Smooth muscle cell (in vitro differentiated cells): Measurements from ENCODE around the gene VDR. TPM values are rescaled to one million over a fixed set of nuclear protein-coding genes. Genes with fewer than 3 reads are reported as not detected.

Experiments
- DNase-seq: peaks from one replicate; lab custom pipeline; 2025; ENCODE audit not compliant: unreplicated experiment; lab: John Stamatoyannopoulos, UW
- H2AFZ ChIP-seq: fragments of 200-600 bp; sonication (generic); 2 replicates; pipeline ENCODE4 v1.6.0; 2016; ENCODE audit warnings: antibody characterized with exemption, low read depth, mild to moderate bottlenecking
- H3F3A ChIP-seq: fragments of 200-600 bp; sonication (generic); 2 replicates; pipeline ENCODE4 v1.6.0; 2017; ENCODE audit warnings: antibody characterized with exemption, low read depth
- H3K27ac ChIP-seq: fragments of 200-600 bp; sonication (generic); 2 replicates; pipeline ENCODE4 v1.5.1; 2016; ENCODE audit warnings: low read depth, mild to moderate bottlenecking
- H3K27me3 ChIP-seq: fragments of 200-600 bp; sonication (generic); 2 replicates; pipeline ENCODE4 v1.6.1; 2016; ENCODE audit warnings: low read depth, mild to moderate bottlenecking
- H3K36me3 ChIP-seq: fragments of 200-600 bp; sonication (generic); 2 replicates; pipeline ENCODE4 v1.5.1; 2016; ENCODE audit warnings: low read depth
- H3K4me1 ChIP-seq: fragments of 200-600 bp; sonication (generic); 2 replicates; pipeline ENCODE4 v1.5.1; 2016; ENCODE audit warnings: low read depth
- H3K4me2 ChIP-seq: fragments of 200-600 bp; sonication (generic); 2 replicates; pipeline ENCODE4 v1.6.0; 2016; ENCODE audit warnings: mild to moderate bottlenecking
- H3K4me3 ChIP-seq: fragments of 200-600 bp; sonication (generic); 2 replicates; pipeline ENCODE4 v1.5.1; 2016; ENCODE audit warnings: mild to moderate bottlenecking
- H3K79me2 ChIP-seq: fragments of 200-600 bp; sonication (generic); 2 replicates; pipeline ENCODE4 v1.6.0; 2016; ENCODE audit warnings: low read depth, mild to moderate bottlenecking
- H3K9ac ChIP-seq: fragments of 200-600 bp; sonication (generic); 2 replicates; pipeline ENCODE4 v1.6.0; 2016; ENCODE audit warnings: low read depth
- H3K9me3 ChIP-seq: fragments of 200-600 bp; sonication (generic); replicated peaks from 2 replicates; pipeline ENCODE4 v1.5.1; 2016; ENCODE audit warnings: low read depth
- H4K20me1 ChIP-seq: fragments of 200-600 bp; sonication (generic); 2 replicates; pipeline ENCODE4 v1.6.0; 2016; ENCODE audit warnings: low read depth
- CTCF ChIP-seq: fragments of 200-600 bp; sonication (generic); IDR thresholded peaks from 2 replicates; pipeline ENCODE4 v1.5.1; 2017; ENCODE audit warnings: borderline replicate concordance, mild to moderate bottlenecking, antibody characterized with exemption; ENCODE audit not compliant: insufficient read depth, poor library complexity, severe bottlenecking
- WGBS: methylation state at CpG from one replicate; pipeline ENCODE4 v1.1.7; 2016; ENCODE audit warnings: low lambda C conversion rate; 5-methylcytosine and 5-hydroxymethylcytosine counted together
- polyA plus RNA-seq: library from polyadenylated mRNA; unstranded; fragments of >200 nt; fragmentation: Nextera tagmentation; extraction: Ambion mirVana; gene quantifications from 2 replicates; pipeline ENCODE4 v1.2.1, GENCODE V29; 2016
- total RNA-seq: library from RNA; depleted of rRNA; stranded (reverse); fragments of >200 nt; gene quantifications from 2 replicates; pipeline ENCODE4 v1.2.3, GENCODE V29; 2014

The VDR gene
- total and polyA plus RNA-seq, 2 experiments from 2014 or later: 8.0 to 16.5 TPM

- no peak overlapping the region for H3K27ac ChIP-seq
- no peaks in the 10 kb centered on the region for H3K36me3 ChIP-seq
- no peaks in the 10 kb centered on the region for H3K79me2 ChIP-seq
- no peaks in the 10 kb centered on the region for H4K20me1 ChIP-seq
- no peak overlapping the region for H3K4me2 ChIP-seq
- peaks cover 12% of the 10 kb centered on the region for H3K4me1 ChIP-seq
- no peak overlapping the region for H2AFZ ChIP-seq
- H3K9me3 ChIP-seq: no peaks in the 10 kb centered on the region
- no peak for DNase-seq
- WGBS: 96% methylated on average over 1 of the region's 1 CpG
- no peak overlapping the region for H3K4me3 ChIP-seq
- TF ChIP-seq CTCF: no peak
- H3K27me3 ChIP-seq: no peaks in the 10 kb centered on the region
- H3K9ac ChIP-seq: no peak overlapping the region
- peaks cover 7% of the 10 kb centered on the region for H3F3A ChIP-seq
These were observed 64.2 kb downstream of the VDR start for GRCh38 chr12:47840571-47840970.

- H3K27me3 ChIP-seq: no peaks in the 10 kb centered on the region
- H3K9ac ChIP-seq: no peak overlapping the region
- no peak for DNase-seq
- WGBS: 86% methylated on average over 8 of the region's 8 CpGs
- H3K9me3 ChIP-seq: no peaks in the 10 kb centered on the region
- H3K4me2 ChIP-seq: no peak overlapping the region
- H3K36me3 ChIP-seq: no peaks in the 10 kb centered on the region
- no peak overlapping the region for H2AFZ ChIP-seq
- no peak for TF ChIP-seq CTCF
- no peaks in the 10 kb centered on the region for H3K79me2 ChIP-seq
- H3K4me3 ChIP-seq: no peak overlapping the region
- peaks cover 7% of the 10 kb centered on the region for H3F3A ChIP-seq
- H3K4me1 ChIP-seq: peaks cover 15% of the 10 kb centered on the region
- no peak overlapping the region for H3K27ac ChIP-seq
- no peaks in the 10 kb centered on the region for H4K20me1 ChIP-seq
These were observed 65.4 kb downstream of the VDR start for GRCh38 chr12:47839214-47839876.

DNA sequence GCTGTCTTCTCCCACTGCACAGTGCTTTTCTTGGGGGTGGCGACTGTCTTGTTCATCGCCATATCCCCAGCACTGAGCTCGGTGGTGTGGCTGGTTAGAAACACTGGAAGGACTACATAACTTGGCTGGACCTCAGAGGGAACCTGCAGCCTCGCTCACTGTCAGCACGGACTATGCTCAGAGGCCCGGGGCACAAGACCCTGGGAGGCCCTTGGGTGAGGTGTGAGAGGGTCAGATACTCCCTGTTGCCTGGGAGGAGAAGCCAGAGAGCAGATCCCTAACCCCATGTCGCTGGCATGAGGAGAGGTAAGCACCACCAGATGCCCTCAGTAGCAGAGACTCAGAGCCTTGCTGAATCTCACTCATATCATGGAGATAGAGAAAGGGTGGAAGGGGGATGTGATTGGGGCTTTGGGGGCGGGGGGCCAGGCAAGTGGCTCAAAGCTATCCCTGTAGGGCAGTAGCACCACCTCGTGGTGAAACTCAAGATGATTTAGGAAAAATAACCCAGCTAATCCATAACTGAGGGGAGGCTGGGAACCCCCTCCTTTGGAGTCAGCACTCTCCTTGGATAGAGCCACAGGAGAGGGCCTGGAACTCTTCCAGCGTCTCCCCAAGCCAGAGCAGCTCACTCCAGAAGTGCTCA is 66.4 kb downstream of the VDR start:
- 51% methylated on average over 10 of the region's 10 CpGs for WGBS
- peaks cover 7% of the 10 kb centered on the region for H3F3A ChIP-seq
- no peak overlapping the region for H3K27ac ChIP-seq
- H3K27me3 ChIP-seq: no peaks in the 10 kb centered on the region
- DNase-seq: no peak
- no peaks in the 10 kb centered on the region for H3K79me2 ChIP-seq
- no peaks in the 10 kb centered on the region for H3K36me3 ChIP-seq
- no peak overlapping the region for H2AFZ ChIP-seq
- H3K4me2 ChIP-seq: no peak overlapping the region
- TF ChIP-seq CTCF: peak; percentile 57
- H3K9ac ChIP-seq: no peak overlapping the region
- no peak overlapping the region for H3K4me3 ChIP-seq
- no peaks in the 10 kb centered on the region for H4K20me1 ChIP-seq
- H3K9me3 ChIP-seq: no peaks in the 10 kb centered on the region
- peaks cover 15% of the 10 kb centered on the region for H3K4me1 ChIP-seq
